HCT116 (cell line): ENCODE data around the gene TSPEAR. TPM values are rescaled to one million over a fixed set of nuclear protein-coding genes. Genes with fewer than 3 reads are reported as not detected.

Source experiments
- ATAC-seq: fragments of 200-7000 bp; cut with Tn5 transposase; 2 replicates; pipeline ENCODE4 v1.9.1; 2020; ENCODE audit warnings: mild to moderate bottlenecking, moderate library complexity
- BruUV-seq: library from RNA; stranded (reverse); fragments of 400-500 nt; replicated peaks from 2 replicates; lab custom pipeline; 2021; lab: Mats Ljungman, UMichigan
- CTCF ChIA-PET: fragments of 300-600 bp; sonication (Branson Sonifier 250); formaldehyde crosslinking; loops from one replicate; lab custom pipeline; 2021; ENCODE audit warnings: antibody characterized with exemption; lab: Charles Lee
- POLR2A ChIA-PET: fragments of 300-600, 350-600 bp; sonication (Branson Sonifier 250); formaldehyde crosslinking; loops from one replicate; lab custom pipeline; 2021; ENCODE audit warnings: antibody characterized with exemption; lab: Charles Lee
- RAD21 ChIA-PET, 2 experiments: fragments of 300-600 bp; sonication (Branson Sonifier 250); formaldehyde crosslinking; loops; one replicate each; lab custom pipeline; 2023; ENCODE audit warnings: low total read pairs in 2 of 2; ENCODE audit not compliant: uncharacterized antibody in 2 of 2, unreplicated experiment in 2 of 2, low non-redundant PET in 1 of 2; lab: Charles Lee
- DNase-seq: peaks from one replicate; pipeline ENCODE4 v3.0.0-alpha.2; 2010; ENCODE audit warnings: low read depth, low spot score
- H2AFZ ChIP-seq: fragments of 200-600 bp; shearing (Covaris generic), sonication (generic); 2 replicates; pipeline ENCODE4 v1.6.1; 2017; ENCODE audit warnings: low read depth, mixed run types, mixed read lengths, antibody characterized with exemption, low read length; ENCODE audit not compliant: poor library complexity, severe bottlenecking
- H3K27ac ChIP-seq: 2 replicates; pipeline ENCODE4 v1.5.1; 2012; ENCODE audit warnings: low read depth, low read length
- H3K27me3 ChIP-seq: fragments of 200-600 bp; sonication (generic); 2 replicates; pipeline ENCODE4 v1.6.1; 2016; ENCODE audit warnings: mixed run types, low read length, mixed read lengths; ENCODE audit not compliant: insufficient read depth
- H3K36me3 ChIP-seq, 2 experiments: fragments of 200-500 bp in 1 of 2; fragments of 200-600 bp in 1 of 2; sonication (Bioruptor generic) in 1 of 2; sonication (generic) in 1 of 2; 2 replicates each; pipeline versions ENCODE4 v1.5.1 to v1.6.1; 2014 to 2016; ENCODE audit warnings: low read length in 2 of 2, inconsistent platforms in 1 of 2, mixed read lengths in 1 of 2, mixed run types in 1 of 2; ENCODE audit not compliant: insufficient read depth in 2 of 2, control insufficient read depth in 1 of 2
- H3K4me1 ChIP-seq, 2 experiments: fragments of 200-600 bp in 1 of 2; sonication (generic) in 1 of 2; 2 replicates each; pipeline versions ENCODE4 v1.5.1 to v1.6.1; 2012 to 2017; ENCODE audit warnings: low read length in 2 of 2, inconsistent platforms in 1 of 2, mild to moderate bottlenecking in 1 of 2, mixed read lengths in 1 of 2, mixed run types in 1 of 2, moderate library complexity in 1 of 2; ENCODE audit not compliant: insufficient read depth in 2 of 2, control insufficient read depth in 1 of 2
- H3K4me2 ChIP-seq: fragments of 200-600 bp; sonication (generic); 2 replicates; pipeline ENCODE4 v1.6.1; 2017; ENCODE audit warnings: mixed run types, low read length, mixed read lengths
- H3K4me3 ChIP-seq, 2 experiments: fragments of 200-600 bp in 1 of 2; sonication (generic) in 1 of 2; replicated peaks in 1 of 2; 2 replicates each; pipeline ENCODE4 v1.5.1; 2011 to 2016; ENCODE audit warnings: low read length in 2 of 2, control low read depth in 1 of 2, low read depth in 1 of 2, mild to moderate bottlenecking in 1 of 2, mixed read lengths in 1 of 2, mixed run types in 1 of 2
- H3K79me2 ChIP-seq: fragments of 200-600 bp; sonication (generic); 2 replicates; pipeline ENCODE4 v1.6.1; 2017; ENCODE audit warnings: mild to moderate bottlenecking, mixed run types, low read length, moderate library complexity, mixed read lengths; ENCODE audit not compliant: insufficient read depth
- H3K9ac ChIP-seq: fragments of 200-600 bp; sonication (generic); 2 replicates; pipeline ENCODE4 v1.6.1; 2016; ENCODE audit warnings: low read length, mixed read lengths
- H3K9me2 ChIP-seq: fragments of 200-600 bp; sonication (generic), shearing (Covaris generic); 2 replicates; pipeline ENCODE4 v1.6.1; 2017; ENCODE audit warnings: mixed run types, mild to moderate bottlenecking, moderate library complexity; ENCODE audit not compliant: insufficient read depth
- H3K9me3 ChIP-seq, 2 experiments: fragments of 200-500 bp in 1 of 2; fragments of 200-600 bp in 1 of 2; sonication (Bioruptor generic) in 1 of 2; sonication (generic) in 1 of 2; 2 replicates each; pipeline ENCODE4 v1.6.1; 2014 to 2017; ENCODE audit warnings: low read length in 2 of 2, mixed read lengths in 2 of 2, inconsistent platforms in 1 of 2, low read depth in 1 of 2, mild to moderate bottlenecking in 1 of 2, mixed run types in 1 of 2, moderate library complexity in 1 of 2; ENCODE audit not compliant: control insufficient read depth in 1 of 2, insufficient read depth in 1 of 2
- H4K20me1 ChIP-seq: fragments of 200-600 bp; sonication (generic), shearing (Covaris generic); 2 replicates; pipeline ENCODE4 v1.6.1; 2017; ENCODE audit warnings: mixed run types, mild to moderate bottlenecking, moderate library complexity; ENCODE audit not compliant: insufficient read depth
- CEBPB ChIP-seq: IDR thresholded peaks from 2 replicates; pipeline ENCODE4 v1.6.1; 2012; ENCODE audit warnings: low read depth
- EGR1 ChIP-seq: IDR thresholded peaks from 2 replicates; pipeline ENCODE4 v1.6.1; 2012; ENCODE audit warnings: low read depth
- ELF1 ChIP-seq: IDR thresholded peaks from 2 replicates; pipeline ENCODE4 v1.6.1; 2012; ENCODE audit warnings: low read depth, borderline replicate concordance
- FOSL1 ChIP-seq: IDR thresholded peaks from 2 replicates; pipeline ENCODE4 v1.6.1; 2012; ENCODE audit warnings: low read depth
- POLR2AphosphoS5 ChIP-seq: IDR thresholded peaks from 2 replicates; pipeline ENCODE4 v1.6.1; 2011; ENCODE audit warnings: mild to moderate bottlenecking, low read depth, low read length, moderate library complexity
- RAD21 ChIP-seq: IDR thresholded peaks from 2 replicates; pipeline ENCODE4 v1.6.1; 2012; ENCODE audit warnings: low read depth, mild to moderate bottlenecking
- SIN3A ChIP-seq: IDR thresholded peaks from 2 replicates; pipeline ENCODE4 v1.6.1; 2012; ENCODE audit warnings: low read depth
- SP1 ChIP-seq: IDR thresholded peaks from 2 replicates; pipeline ENCODE4 v1.6.1; 2012; ENCODE audit warnings: low read depth
- SRF ChIP-seq: IDR thresholded peaks from 2 replicates; pipeline ENCODE4 v1.6.1; 2012; ENCODE audit warnings: low read depth
- ZFX ChIP-seq: fragments of 450-650 bp; IDR thresholded peaks from 2 replicates; pipeline ENCODE4 v1.6.1; 2017
- intact Hi-C: fragments of 100-400 bp; cut with micrococcal nuclease; formaldehyde crosslinking; loops from 2 replicates; pipeline ENCODE4 v1.10.0; 2022
- total RNA-seq: library from RNA; stranded (reverse); gene quantifications from one replicate; pipeline ENCODE4 v1.2.1, GENCODE V29; 2021; ENCODE audit not compliant: unreplicated experiment
- TF ChIP-seq, protein P1 (sequence below): IDR thresholded peaks from 2 replicates; pipeline ENCODE4 v1.6.1; 2012; ENCODE audit warnings: low read depth
- TF ChIP-seq, protein P2 (sequence below), 3 experiments: fragments of 200-600 bp in 1 of 3; sonication (generic) in 1 of 3; IDR thresholded peaks in 2 of 3; conservative IDR thresholded peaks in 1 of 3; 2 replicates each; pipeline ENCODE4 v1.5.1; 2012 to 2017; ENCODE audit warnings: low read depth in 2 of 3, low read length in 2 of 3, antibody characterized with exemption in 1 of 3, borderline replicate concordance in 1 of 3, control low read depth in 1 of 3, mild to moderate bottlenecking in 1 of 3, mixed read lengths in 1 of 3, mixed run types in 1 of 3, moderate library complexity in 1 of 3; ENCODE audit not compliant: insufficient read depth in 1 of 3
- TF ChIP-seq, protein P3 (sequence below): IDR thresholded peaks from 2 replicates; pipeline ENCODE4 v1.6.1; 2011; ENCODE audit warnings: mild to moderate bottlenecking, low read length, moderate library complexity; ENCODE audit not compliant: insufficient replicate concordance; ENCODE audit errors: extremely low read depth
- TF ChIP-seq, protein P4 (sequence below): IDR thresholded peaks from 2 replicates; pipeline ENCODE4 v1.6.1; 2012

TSPEAR gene
- total RNA-seq, 1 experiment from 2014 or later = not detected

DNA sequence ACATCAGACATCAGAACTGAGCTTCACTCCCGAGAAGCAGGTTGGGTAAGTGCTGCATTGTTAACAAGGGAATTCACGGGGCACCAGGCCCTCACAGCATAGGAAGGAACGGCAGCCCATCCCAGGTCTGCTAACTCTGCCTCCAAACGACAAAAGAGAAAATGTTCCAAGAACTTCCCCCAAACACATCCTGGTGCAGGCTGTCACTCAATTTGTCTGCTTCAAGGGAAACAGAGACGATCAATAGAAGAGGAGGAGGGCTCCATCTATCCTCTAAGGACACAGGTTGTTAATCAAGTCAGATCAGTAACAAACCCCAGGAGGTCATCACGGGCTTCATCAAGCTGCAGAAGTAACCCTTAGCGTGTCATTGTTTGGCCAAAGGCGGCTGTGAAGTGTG, 3.5 kb upstream of the TSPEAR start:
- H3K27me3 ChIP-seq = peaks cover 33% of the 10 kb centered on the region; the same call in 1 of the 2 replicates
- ATAC-seq (no peak), DNase-seq (no peak)
- H3K4me1 ChIP-seq = peaks cover 0 to 6% of the 10 kb centered on the region in 2 experiments; a peak in 1 of 4 replicates
- no peaks in the 10 kb centered on the region for H3K9me2 ChIP-seq
- ChIA-PET CTCF (interaction anchor here (0.7 kb wide), 1 partner anchor 28 kb away, joined by 3 read pairs; no protein-coding TSS in a partner anchor), POLR2A (no interaction called here), RAD21 (no interaction called here)
- intact Hi-C loops = no loop called here
- no peak overlapping the region for H3K4me2 ChIP-seq
- H3K9me3 ChIP-seq = no peaks in the 10 kb centered on the region
- no peak overlapping the region for H3K9ac ChIP-seq
- no peaks in the 10 kb centered on the region for H3K36me3 ChIP-seq
- H2AFZ ChIP-seq = no peak overlapping the region
- BruUV-seq = no TSS peak
- H3K27ac ChIP-seq = no peak overlapping the region
- no peaks in the 10 kb centered on the region for H3K79me2 ChIP-seq
- no peak overlapping the region for H3K4me3 ChIP-seq
- no peaks in the 10 kb centered on the region for H4K20me1 ChIP-seq
- TF ChIP-seq POLR2AphosphoS5 (no peak), EGR1 (no peak), RAD21 (no peak), SP1 (no peak), SIN3A (no peak), FOSL1 (no peak), ZFX (no peak), SRF (no peak), ELF1 (no peak), CEBPB (no peak)
- TF ChIP-seq, protein P1, sequence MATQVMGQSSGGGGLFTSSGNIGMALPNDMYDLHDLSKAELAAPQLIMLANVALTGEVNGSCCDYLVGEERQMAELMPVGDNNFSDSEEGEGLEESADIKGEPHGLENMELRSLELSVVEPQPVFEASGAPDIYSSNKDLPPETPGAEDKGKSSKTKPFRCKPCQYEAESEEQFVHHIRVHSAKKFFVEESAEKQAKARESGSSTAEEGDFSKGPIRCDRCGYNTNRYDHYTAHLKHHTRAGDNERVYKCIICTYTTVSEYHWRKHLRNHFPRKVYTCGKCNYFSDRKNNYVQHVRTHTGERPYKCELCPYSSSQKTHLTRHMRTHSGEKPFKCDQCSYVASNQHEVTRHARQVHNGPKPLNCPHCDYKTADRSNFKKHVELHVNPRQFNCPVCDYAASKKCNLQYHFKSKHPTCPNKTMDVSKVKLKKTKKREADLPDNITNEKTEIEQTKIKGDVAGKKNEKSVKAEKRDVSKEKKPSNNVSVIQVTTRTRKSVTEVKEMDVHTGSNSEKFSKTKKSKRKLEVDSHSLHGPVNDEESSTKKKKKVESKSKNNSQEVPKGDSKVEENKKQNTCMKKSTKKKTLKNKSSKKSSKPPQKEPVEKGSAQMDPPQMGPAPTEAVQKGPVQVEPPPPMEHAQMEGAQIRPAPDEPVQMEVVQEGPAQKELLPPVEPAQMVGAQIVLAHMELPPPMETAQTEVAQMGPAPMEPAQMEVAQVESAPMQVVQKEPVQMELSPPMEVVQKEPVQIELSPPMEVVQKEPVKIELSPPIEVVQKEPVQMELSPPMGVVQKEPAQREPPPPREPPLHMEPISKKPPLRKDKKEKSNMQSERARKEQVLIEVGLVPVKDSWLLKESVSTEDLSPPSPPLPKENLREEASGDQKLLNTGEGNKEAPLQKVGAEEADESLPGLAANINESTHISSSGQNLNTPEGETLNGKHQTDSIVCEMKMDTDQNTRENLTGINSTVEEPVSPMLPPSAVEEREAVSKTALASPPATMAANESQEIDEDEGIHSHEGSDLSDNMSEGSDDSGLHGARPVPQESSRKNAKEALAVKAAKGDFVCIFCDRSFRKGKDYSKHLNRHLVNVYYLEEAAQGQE = no peak
- TF ChIP-seq, protein P2, sequence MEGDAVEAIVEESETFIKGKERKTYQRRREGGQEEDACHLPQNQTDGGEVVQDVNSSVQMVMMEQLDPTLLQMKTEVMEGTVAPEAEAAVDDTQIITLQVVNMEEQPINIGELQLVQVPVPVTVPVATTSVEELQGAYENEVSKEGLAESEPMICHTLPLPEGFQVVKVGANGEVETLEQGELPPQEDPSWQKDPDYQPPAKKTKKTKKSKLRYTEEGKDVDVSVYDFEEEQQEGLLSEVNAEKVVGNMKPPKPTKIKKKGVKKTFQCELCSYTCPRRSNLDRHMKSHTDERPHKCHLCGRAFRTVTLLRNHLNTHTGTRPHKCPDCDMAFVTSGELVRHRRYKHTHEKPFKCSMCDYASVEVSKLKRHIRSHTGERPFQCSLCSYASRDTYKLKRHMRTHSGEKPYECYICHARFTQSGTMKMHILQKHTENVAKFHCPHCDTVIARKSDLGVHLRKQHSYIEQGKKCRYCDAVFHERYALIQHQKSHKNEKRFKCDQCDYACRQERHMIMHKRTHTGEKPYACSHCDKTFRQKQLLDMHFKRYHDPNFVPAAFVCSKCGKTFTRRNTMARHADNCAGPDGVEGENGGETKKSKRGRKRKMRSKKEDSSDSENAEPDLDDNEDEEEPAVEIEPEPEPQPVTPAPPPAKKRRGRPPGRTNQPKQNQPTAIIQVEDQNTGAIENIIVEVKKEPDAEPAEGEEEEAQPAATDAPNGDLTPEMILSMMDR (IDR thresholded peaks at IDR 0.05 in 2 of 3, conservative IDR thresholded peaks at IDR 0.05 in 1 of 3; ENCODE audit: borderline replicate concordance in 1 of 3, insufficient read depth in 1 of 3, low read depth in 2 of 3, low read length in 2 of 3) = no peak
- TF ChIP-seq, protein P3, sequence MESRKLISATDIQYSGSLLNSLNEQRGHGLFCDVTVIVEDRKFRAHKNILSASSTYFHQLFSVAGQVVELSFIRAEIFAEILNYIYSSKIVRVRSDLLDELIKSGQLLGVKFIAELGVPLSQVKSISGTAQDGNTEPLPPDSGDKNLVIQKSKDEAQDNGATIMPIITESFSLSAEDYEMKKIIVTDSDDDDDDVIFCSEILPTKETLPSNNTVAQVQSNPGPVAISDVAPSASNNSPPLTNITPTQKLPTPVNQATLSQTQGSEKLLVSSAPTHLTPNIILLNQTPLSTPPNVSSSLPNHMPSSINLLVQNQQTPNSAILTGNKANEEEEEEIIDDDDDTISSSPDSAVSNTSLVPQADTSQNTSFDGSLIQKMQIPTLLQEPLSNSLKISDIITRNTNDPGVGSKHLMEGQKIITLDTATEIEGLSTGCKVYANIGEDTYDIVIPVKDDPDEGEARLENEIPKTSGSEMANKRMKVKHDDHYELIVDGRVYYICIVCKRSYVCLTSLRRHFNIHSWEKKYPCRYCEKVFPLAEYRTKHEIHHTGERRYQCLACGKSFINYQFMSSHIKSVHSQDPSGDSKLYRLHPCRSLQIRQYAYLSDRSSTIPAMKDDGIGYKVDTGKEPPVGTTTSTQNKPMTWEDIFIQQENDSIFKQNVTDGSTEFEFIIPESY = no peak
- TF ChIP-seq, protein P4, sequence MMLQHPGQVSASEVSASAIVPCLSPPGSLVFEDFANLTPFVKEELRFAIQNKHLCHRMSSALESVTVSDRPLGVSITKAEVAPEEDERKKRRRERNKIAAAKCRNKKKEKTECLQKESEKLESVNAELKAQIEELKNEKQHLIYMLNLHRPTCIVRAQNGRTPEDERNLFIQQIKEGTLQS = no peak
- TF ChIP-seq, all 23 proteins: peak for 0
